ENCODE data around the gene STEAP1. TPM values are rescaled to one million over a fixed set of nuclear protein-coding genes. Genes with fewer than 3 reads are reported as not detected.
"Not testable (repeated sequence)": the region's sequence is repeated elsewhere in the genome, so short reads cannot be mapped to it uniquely, and the experiment has no call there.

STEAP1 gene
- total RNA-seq, 1 experiment from 2014 or later, result 4.1 TPM

GRCh38 chr7:90181485-90181884, 27.2 kb downstream of the STEAP1 start:
- Histone ChIP-seq H4K8ac (replicated peaks; ENCODE audit: insufficient read length, low read depth, low read length) (no peak overlapping the region), H2BK12ac (ENCODE audit: insufficient read length, low read depth, low read length) (no peak overlapping the region), H2AFZ (ENCODE audit: low read length) (no peak overlapping the region), H3K14ac (ENCODE audit: insufficient read depth, low read length) (no peak overlapping the region), H3K9me3 (ENCODE audit: control insufficient read depth, low read depth, low read length) (no peaks in the 10 kb centered on the region), H3K9ac (ENCODE audit: extremely low read depth, insufficient read length, low read length) (no peak overlapping the region), H2BK15ac (ENCODE audit: low read depth, low read length) (no peak overlapping the region), H3K4me2 (ENCODE audit: insufficient read depth, insufficient read length, low read length) (no peak overlapping the region), H3K79me1 (ENCODE audit: insufficient read depth, low read depth, low read length, poor library complexity, severe bottlenecking) (no peaks in the 10 kb centered on the region), H4K20me1 (ENCODE audit: control insufficient read depth, insufficient read depth, insufficient read length) (no peaks in the 10 kb centered on the region), H2BK20ac (ENCODE audit: low read depth, low read length, poor library complexity, severe bottlenecking) (no peak overlapping the region), H3K23ac (ENCODE audit: insufficient read length, low read depth, low read length) (no peak overlapping the region), H3K27me3 (ENCODE audit: insufficient read depth, low read length) (no peaks in the 10 kb centered on the region), H3K4ac (ENCODE audit: low read depth, low read length) (no peak overlapping the region), H2BK5ac (ENCODE audit: insufficient read length, low read length) (no peak overlapping the region), H4K5ac (ENCODE audit: insufficient read length, low read depth, low read length) (no peak overlapping the region), H2AK5ac (ENCODE audit: insufficient read length, low read length) (no peak overlapping the region), H2BK120ac (ENCODE audit: low read depth, low read length, poor library complexity, severe bottlenecking) (no peak overlapping the region), H3K79me2 (ENCODE audit: insufficient read depth, low read length) (no peaks in the 10 kb centered on the region), H3K18ac (ENCODE audit: insufficient read length, low read depth, low read length) (no peak overlapping the region), H3K27ac (ENCODE audit: insufficient read length, low read depth, low read length) (no peak overlapping the region), H4K91ac (ENCODE audit: insufficient read length, low read depth, low read length) (no peak overlapping the region), H3K4me1 (ENCODE audit: insufficient read depth, low read length) (no peaks in the 10 kb centered on the region), H3T11ph (ENCODE audit: low read length) (no peak overlapping the region), H3K56ac (ENCODE audit: insufficient read length, low read depth, low read length) (no peak overlapping the region), H3K23me2 (ENCODE audit: insufficient read length, low read depth, low read length, poor library complexity, severe bottlenecking) (no peaks in the 10 kb centered on the region)
- Mint-ChIP-seq H3K27me3 (ENCODE audit: low read depth) (no peaks in the 10 kb centered on the region), H3K9me3 (peaks cover 3 to 9% of the 10 kb centered on the region in 2 experiments; a peak in 4 of 5 replicates), H3K36me3 (ENCODE audit: insufficient read depth in 1 of 3, low read depth in 3 of 3) (no peaks in the 10 kb centered on the region; a peak in 2 of 7 replicates), H3K4me1 (peaks cover 7 to 8% of the 10 kb centered on the region in 2 experiments), H3K4me3 (no peak overlapping the region), H3K27ac (no peak overlapping the region)
- no peak for DNase-seq
- TF ChIP-seq CTCF (conservative IDR thresholded peaks at IDR 0.05), result no peak

GRCh38 chr7:90186290-90186689, 32.0 kb downstream of the STEAP1 start:
- not testable (repeated sequence) for H3K4me3 Mint-ChIP-seq; H4K8ac ChIP-seq (replicated peaks; ENCODE audit: insufficient read length, low read depth, low read length); H4K5ac ChIP-seq (ENCODE audit: insufficient read length, low read depth, low read length); H2BK15ac ChIP-seq (ENCODE audit: low read depth, low read length); H3K14ac ChIP-seq (ENCODE audit: insufficient read depth, low read length); H4K20me1 ChIP-seq (ENCODE audit: control insufficient read depth, insufficient read depth, insufficient read length); H3K56ac ChIP-seq (ENCODE audit: insufficient read length, low read depth, low read length); H3K27me3 ChIP-seq (ENCODE audit: insufficient read depth, low read length); H3T11ph ChIP-seq (ENCODE audit: low read length); DNase-seq; H3K36me3 Mint-ChIP-seq (ENCODE audit: insufficient read depth in 1 of 3, low read depth in 3 of 3); H3K4me1 ChIP-seq (ENCODE audit: insufficient read depth, low read length); H3K27me3 Mint-ChIP-seq (ENCODE audit: low read depth); H3K18ac ChIP-seq (ENCODE audit: insufficient read length, low read depth, low read length); H2BK12ac ChIP-seq (ENCODE audit: insufficient read length, low read depth, low read length); H3K9ac ChIP-seq (ENCODE audit: extremely low read depth, insufficient read length, low read length); H2AK5ac ChIP-seq (ENCODE audit: insufficient read length, low read length); H2AFZ ChIP-seq (ENCODE audit: low read length); H3K4me1 Mint-ChIP-seq; H3K27ac ChIP-seq (ENCODE audit: insufficient read length, low read depth, low read length); H2BK5ac ChIP-seq (ENCODE audit: insufficient read length, low read length); H3K27ac Mint-ChIP-seq; H4K91ac ChIP-seq (ENCODE audit: insufficient read length, low read depth, low read length); H3K79me2 ChIP-seq (ENCODE audit: insufficient read depth, low read length); H3K23ac ChIP-seq (ENCODE audit: insufficient read length, low read depth, low read length); H3K4me2 ChIP-seq (ENCODE audit: insufficient read depth, insufficient read length, low read length); H3K4ac ChIP-seq (ENCODE audit: low read depth, low read length); H2BK20ac ChIP-seq (ENCODE audit: low read depth, low read length, poor library complexity, severe bottlenecking); H3K79me1 ChIP-seq (ENCODE audit: insufficient read depth, low read depth, low read length, poor library complexity, severe bottlenecking); H3K23me2 ChIP-seq (ENCODE audit: insufficient read length, low read depth, low read length, poor library complexity, severe bottlenecking); H2BK120ac ChIP-seq (ENCODE audit: low read depth, low read length, poor library complexity, severe bottlenecking)
- H3K9me3 ChIP-seq (ENCODE audit: control insufficient read depth, low read depth, low read length), result peaks cover 13% of the 10 kb centered on the region
- peaks cover 20 to 23% of the 10 kb centered on the region in 2 experiments for H3K9me3 Mint-ChIP-seq
- no CpG with 5 or more reads among the region's 4 CpGs for WGBS (ENCODE audit: extremely low coverage, insufficient read length, low lambda C conversion rate)

Data from H9 (cell line).